Trophoblast cell (in vitro differentiated cells and primary cell): ENCODE data around the gene MYL6.

ENCODE experiments used
- DNase-seq, 2 donors: peaks; one replicate each; pipeline ENCODE4 v3.0.0-alpha.2; 2016
- H2AFZ ChIP-seq: 2 replicates; pipeline ENCODE4 v1.6.1; 2013; ENCODE audit warnings: low read length, moderate library complexity, mild to moderate bottlenecking; ENCODE audit not compliant: insufficient read depth, poor library complexity
- H2AK5ac ChIP-seq: 2 replicates; pipeline ENCODE4 v1.6.1; 2013; ENCODE audit warnings: mild to moderate bottlenecking, low read length
- H2BK120ac ChIP-seq: 2 replicates; pipeline ENCODE4 v1.6.1; 2013; ENCODE audit warnings: low read length, mild to moderate bottlenecking, moderate library complexity; ENCODE audit not compliant: insufficient read depth, poor library complexity
- H2BK12ac ChIP-seq: 2 replicates; pipeline ENCODE4 v1.6.1; 2013; ENCODE audit warnings: mild to moderate bottlenecking, low read length, moderate library complexity
- H2BK5ac ChIP-seq: 2 replicates; pipeline ENCODE4 v1.6.1; 2013; ENCODE audit warnings: low read length, low read depth, moderate library complexity, mild to moderate bottlenecking; ENCODE audit not compliant: poor library complexity
- H3K14ac ChIP-seq: 2 replicates; pipeline ENCODE4 v1.6.1; 2013; ENCODE audit warnings: mild to moderate bottlenecking, low read length
- H3K18ac ChIP-seq: 2 replicates; pipeline ENCODE4 v1.6.1; 2013; ENCODE audit warnings: mild to moderate bottlenecking, low read length
- H3K23ac ChIP-seq: 2 replicates; pipeline ENCODE4 v1.6.1; 2013; ENCODE audit warnings: low read length
- H3K27ac ChIP-seq: 2 replicates; pipeline ENCODE4 v1.5.1; 2013; ENCODE audit warnings: low read depth, mild to moderate bottlenecking, inconsistent platforms, low read length, moderate library complexity
- H3K27me3 ChIP-seq: 2 replicates; pipeline ENCODE4 v1.6.1; 2013; ENCODE audit warnings: inconsistent platforms, mild to moderate bottlenecking, low read length, moderate library complexity; ENCODE audit not compliant: insufficient read depth
- H3K36me3 ChIP-seq, 2 experiments: 1 replicate in 1 of 2; 2 replicates in 1 of 2; pipeline ENCODE4 v1.6.1; 2013; ENCODE audit warnings: low read length in 2 of 2, mild to moderate bottlenecking in 2 of 2, moderate library complexity in 1 of 2; ENCODE audit not compliant: insufficient read depth in 2 of 2, control insufficient read depth in 1 of 2
- H3K4ac ChIP-seq: 2 replicates; pipeline ENCODE4 v1.6.1; 2013; ENCODE audit warnings: low read depth, mild to moderate bottlenecking, low read length, moderate library complexity
- H3K4me1 ChIP-seq, 2 experiments: 1 replicate in 1 of 2; 2 replicates in 1 of 2; pipeline ENCODE4 v1.6.1; 2013; ENCODE audit warnings: low read length in 2 of 2, mild to moderate bottlenecking in 2 of 2, moderate library complexity in 1 of 2; ENCODE audit not compliant: insufficient read depth in 2 of 2, control insufficient read depth in 1 of 2
- H3K4me2 ChIP-seq: 2 replicates; pipeline ENCODE4 v1.6.1; 2013; ENCODE audit warnings: inconsistent platforms, mild to moderate bottlenecking, low read length, moderate library complexity
- H3K4me3 ChIP-seq: 2 replicates; pipeline ENCODE4 v1.5.1; 2013; ENCODE audit warnings: mild to moderate bottlenecking, low read depth, low read length, inconsistent platforms
- H3K79me1 ChIP-seq: one replicate; pipeline ENCODE4 v1.6.1; 2013; ENCODE audit warnings: low read length
- H3K79me2 ChIP-seq: 2 replicates; pipeline ENCODE4 v1.6.1; 2013; ENCODE audit warnings: low read length, mild to moderate bottlenecking; ENCODE audit not compliant: control insufficient read depth, insufficient read depth, poor library complexity
- H3K9ac ChIP-seq: 2 replicates; pipeline ENCODE4 v1.6.1; 2013; ENCODE audit warnings: mild to moderate bottlenecking, low read length
- H3K9me3 ChIP-seq: 2 replicates; pipeline ENCODE4 v1.6.1; 2013; ENCODE audit warnings: low read depth, mild to moderate bottlenecking, control low read depth, inconsistent platforms, low read length; ENCODE audit not compliant: insufficient read depth
- H4K12ac ChIP-seq: 2 replicates; pipeline ENCODE4 v1.6.1; 2013; ENCODE audit warnings: low read depth, mild to moderate bottlenecking, low read length, moderate library complexity
- H4K8ac ChIP-seq: 2 replicates; pipeline ENCODE4 v1.6.1; 2013; ENCODE audit warnings: low read depth, mild to moderate bottlenecking, low read length, moderate library complexity
- H4K91ac ChIP-seq: one replicate; pipeline ENCODE4 v1.6.1; 2013; ENCODE audit warnings: low read depth, mild to moderate bottlenecking, low read length, moderate library complexity
- WGBS: extraction: QIAGEN DNeasy Blood & Tissue Kit; methylation state at CpG from one replicate; pipeline ENCODE4 v1.1.7; 2013; ENCODE audit warnings: missing lambda C conversion rate; ENCODE audit not compliant: insufficient read length, insufficient coverage; ENCODE audit errors: extremely low coverage; 5-methylcytosine and 5-hydroxymethylcytosine counted together

MYL6 gene

DNA sequence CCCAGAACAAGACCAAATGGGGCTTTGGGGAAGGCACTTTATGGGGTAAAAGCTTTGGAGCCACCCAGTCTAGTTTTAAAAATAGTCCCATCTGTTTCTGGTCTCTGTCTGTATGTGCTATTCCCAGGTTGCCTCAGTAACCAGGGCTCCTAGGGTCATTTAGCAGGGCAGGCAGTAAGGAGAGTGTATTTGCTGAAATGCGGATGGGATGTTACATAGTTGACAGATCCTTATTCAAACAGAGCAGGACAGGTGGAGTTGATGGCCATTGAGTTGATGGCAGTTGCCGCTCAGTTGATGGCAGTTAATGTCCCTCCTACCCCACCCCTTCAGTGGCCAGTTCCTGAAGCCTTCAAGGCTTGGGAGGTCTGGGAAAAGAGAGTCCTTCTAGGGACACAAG, 35.5 kb upstream of the MYL6 start:
- peaks cover 7 to 12% of the 10 kb centered on the region in 2 experiments for H3K36me3 ChIP-seq
- no peak overlapping the region for H3K18ac ChIP-seq
- H3K9ac ChIP-seq: no peak overlapping the region
- no peak overlapping the region for H3K4me3 ChIP-seq
- no peaks in the 10 kb centered on the region for H3K9me3 ChIP-seq
- WGBS: no CpG with 5 or more reads among the region's 2 CpGs
- H4K12ac ChIP-seq: no peak overlapping the region
- peaks cover 3% of the 10 kb centered on the region for H3K79me2 ChIP-seq
- H3K4ac ChIP-seq: no peak overlapping the region
- no peak overlapping the region for H4K91ac ChIP-seq
- no peak overlapping the region for H3K14ac ChIP-seq
- H3K4me2 ChIP-seq: no peak overlapping the region
- H2AK5ac ChIP-seq: no peak overlapping the region
- no peak for DNase-seq
- H2BK120ac ChIP-seq: no peak overlapping the region
- H4K8ac ChIP-seq: no peak overlapping the region
- H3K27ac ChIP-seq: no peak overlapping the region
- H3K23ac ChIP-seq: no peak overlapping the region
- peaks cover 3% of the 10 kb centered on the region for H3K79me1 ChIP-seq
- H3K4me1 ChIP-seq: peaks cover 6 to 10% of the 10 kb centered on the region in 2 experiments
- no peak overlapping the region for H2AFZ ChIP-seq
- no peak overlapping the region for H2BK12ac ChIP-seq
- H3K27me3 ChIP-seq: no peaks in the 10 kb centered on the region
- H2BK5ac ChIP-seq: no peak overlapping the region

GRCh38 chr12:56124133-56124532, 34.0 kb upstream of the MYL6 start:
- Histone ChIP-seq H3K18ac (no peak overlapping the region), H2AFZ (no peak overlapping the region), H3K9me3 (no peaks in the 10 kb centered on the region), H3K14ac (no peak overlapping the region), H3K27ac (no peak overlapping the region), H3K79me2 (peaks cover 7% of the 10 kb centered on the region), H3K36me3 (peaks cover 7 to 12% of the 10 kb centered on the region in 2 experiments), H3K4me3 (no peak overlapping the region), H3K4me2 (no peak overlapping the region), H4K91ac (no peak overlapping the region), H3K4me1 (peaks cover 5 to 7% of the 10 kb centered on the region in 2 experiments), H4K8ac (no peak overlapping the region), H2BK120ac (no peak overlapping the region), H3K23ac (no peak overlapping the region), H3K4ac (no peak overlapping the region), H2BK12ac (no peak overlapping the region), H4K12ac (no peak overlapping the region), H2BK5ac (no peak overlapping the region), H3K9ac (no peak overlapping the region), H3K27me3 (no peaks in the 10 kb centered on the region), H3K79me1 (peaks cover 9% of the 10 kb centered on the region), H2AK5ac (no peak overlapping the region)
- WGBS: no CpG with 5 or more reads among the region's 4 CpGs
- no peak for DNase-seq

DNA sequence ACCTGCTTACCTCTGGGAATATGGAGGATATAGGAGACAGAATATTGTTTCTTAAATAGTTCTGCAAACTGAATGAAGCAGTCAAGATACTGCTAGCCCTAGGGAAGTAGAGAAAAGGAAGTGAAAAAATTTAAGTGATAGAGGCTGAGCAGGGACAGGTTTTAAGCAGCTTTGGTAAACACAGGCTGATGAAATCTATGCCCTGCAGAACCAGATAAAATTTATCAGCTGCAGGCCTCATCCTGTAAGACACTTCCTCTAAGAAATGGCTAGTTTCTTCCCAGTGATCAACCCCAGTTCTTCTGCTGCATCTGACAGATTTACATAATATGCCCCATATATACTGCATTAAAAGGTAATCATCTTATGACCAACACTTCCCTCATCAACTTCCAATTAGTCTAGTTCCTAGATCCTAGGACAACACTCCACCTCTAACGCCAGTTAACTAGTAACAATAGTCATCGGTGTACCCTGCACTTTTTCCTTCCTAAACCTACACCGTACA, 31.4 kb upstream of the MYL6 start:
- H2BK5ac ChIP-seq: no peak overlapping the region
- WGBS: no CpG with 5 or more reads among the region's 3 CpGs
- H4K91ac ChIP-seq: no peak overlapping the region
- no peak overlapping the region for H3K23ac ChIP-seq
- H4K12ac ChIP-seq: no peak overlapping the region
- no peak overlapping the region for H2AFZ ChIP-seq
- H3K4me1 ChIP-seq: peaks cover 11 to 12% of the 10 kb centered on the region in 2 experiments
- H4K8ac ChIP-seq: no peak overlapping the region
- no peak for DNase-seq
- no peak overlapping the region for H3K9ac ChIP-seq
- H3K27ac ChIP-seq: no peak overlapping the region
- H3K27me3 ChIP-seq: no peaks in the 10 kb centered on the region
- no peak overlapping the region for H3K14ac ChIP-seq
- H2BK120ac ChIP-seq: no peak overlapping the region
- H3K9me3 ChIP-seq: no peaks in the 10 kb centered on the region
- H2BK12ac ChIP-seq: no peak overlapping the region
- no peak overlapping the region for H3K4me3 ChIP-seq
- H3K79me1 ChIP-seq: peaks cover 9% of the 10 kb centered on the region
- H3K4ac ChIP-seq: no peak overlapping the region
- H2AK5ac ChIP-seq: no peak overlapping the region
- H3K36me3 ChIP-seq: peaks cover 9 to 16% of the 10 kb centered on the region in 2 experiments
- peaks cover 7% of the 10 kb centered on the region for H3K79me2 ChIP-seq
- no peak overlapping the region for H3K4me2 ChIP-seq
- no peak overlapping the region for H3K18ac ChIP-seq

GRCh38 chr12:56127485-56127887, 30.7 kb upstream of the MYL6 start:
- H3K14ac ChIP-seq: no peak overlapping the region
- H3K36me3 ChIP-seq: peaks cover 14 to 23% of the 10 kb centered on the region in 2 experiments
- no peak overlapping the region for H2BK120ac ChIP-seq
- no peak overlapping the region for H3K23ac ChIP-seq
- H3K4ac ChIP-seq: no peak overlapping the region
- H3K9ac ChIP-seq: no peak overlapping the region
- H4K12ac ChIP-seq: no peak overlapping the region
- no peak overlapping the region for H2BK12ac ChIP-seq
- no peak overlapping the region for H4K8ac ChIP-seq
- H3K4me1 ChIP-seq: peaks cover 11 to 12% of the 10 kb centered on the region in 2 experiments
- H3K4me3 ChIP-seq: no peak overlapping the region
- no CpG with 5 or more reads among the region's 8 CpGs for WGBS
- H3K27ac ChIP-seq: peak overlapping the region; percentile 18
- no peak overlapping the region for H3K18ac ChIP-seq
- H2AFZ ChIP-seq: no peak overlapping the region
- no peaks in the 10 kb centered on the region for H3K9me3 ChIP-seq
- no peak overlapping the region for H4K91ac ChIP-seq
- H3K79me2 ChIP-seq: peaks cover 7% of the 10 kb centered on the region
- H2BK5ac ChIP-seq: no peak overlapping the region
- H3K4me2 ChIP-seq: peak overlapping the region; percentile 62
- DNase-seq: no peak
- no peak overlapping the region for H2AK5ac ChIP-seq
- peaks cover 9% of the 10 kb centered on the region for H3K79me1 ChIP-seq
- no peaks in the 10 kb centered on the region for H3K27me3 ChIP-seq
